ENCODE data around the gene C1QTNF9B.

Gene C1QTNF9B

GRCh38 chr13:23921451-23921888 lies 24.2 kb upstream of the C1QTNF9B start:
- TF ChIP-seq POLR2AphosphoS5 (IDR thresholded peaks at IDR 0.05; ENCODE audit: low read depth, low read length) (no peak), TAF1 (IDR thresholded peaks at IDR 0.05; ENCODE audit: borderline replicate concordance, insufficient read depth, low read length) (no peak), FOXP2 (optimal IDR thresholded peaks at IDR 0.05; ENCODE audit: borderline replicate concordance, extremely low read depth, extremely low read length, insufficient read depth) (no peak), SIN3A (IDR thresholded peaks at IDR 0.05; ENCODE audit: borderline replicate concordance, insufficient read depth, low read length) (no peak), REST (IDR thresholded peaks at IDR 0.05; ENCODE audit: insufficient read depth in 1 of 2, low read depth in 2 of 2, low read length in 2 of 2) (no peak)

GRCh38 chr13:23919006-23919405 lies 21.7 kb upstream of the C1QTNF9B start:
- TF ChIP-seq TAF1 (IDR thresholded peaks at IDR 0.05; ENCODE audit: borderline replicate concordance, insufficient read depth, low read length) (no peak), REST (IDR thresholded peaks at IDR 0.05; ENCODE audit: insufficient read depth in 1 of 2, low read depth in 2 of 2, low read length in 2 of 2) (no peak)

- TF ChIP-seq POLR2AphosphoS5 (IDR thresholded peaks at IDR 0.05; ENCODE audit: low read depth, low read length) (no peak), REST (IDR thresholded peaks at IDR 0.05; ENCODE audit: insufficient read depth in 1 of 2, low read depth in 2 of 2, low read length in 2 of 2) (no peak), FOXP2 (optimal IDR thresholded peaks at IDR 0.05; ENCODE audit: borderline replicate concordance, extremely low read depth, extremely low read length, insufficient read depth) (no peak), TAF1 (IDR thresholded peaks at IDR 0.05; ENCODE audit: borderline replicate concordance, insufficient read depth, low read length) (no peak), SIN3A (IDR thresholded peaks at IDR 0.05; ENCODE audit: borderline replicate concordance, insufficient read depth, low read length) (no peak)
Observed at GRCh38 chr13:23918208-23918607, 20.9 kb upstream of the C1QTNF9B start.

GRCh38 chr13:23915308-23915707 lies 18.0 kb upstream of the C1QTNF9B start:
- TF ChIP-seq SIN3A (IDR thresholded peaks at IDR 0.05; ENCODE audit: borderline replicate concordance, insufficient read depth, low read length) (no peak), TAF1 (IDR thresholded peaks at IDR 0.05; ENCODE audit: borderline replicate concordance, insufficient read depth, low read length) (no peak), FOXP2 (optimal IDR thresholded peaks at IDR 0.05; ENCODE audit: borderline replicate concordance, extremely low read depth, extremely low read length, insufficient read depth) (no peak), REST (IDR thresholded peaks at IDR 0.05; ENCODE audit: insufficient read depth in 1 of 2, low read depth in 2 of 2, low read length in 2 of 2) (no peak), POLR2AphosphoS5 (IDR thresholded peaks at IDR 0.05; ENCODE audit: low read depth, low read length) (no peak)

- TF ChIP-seq TAF1 (IDR thresholded peaks at IDR 0.05; ENCODE audit: borderline replicate concordance, insufficient read depth, low read length): no peak
- no peak for TF ChIP-seq FOXP2 (optimal IDR thresholded peaks at IDR 0.05; ENCODE audit: borderline replicate concordance, extremely low read depth, extremely low read length, insufficient read depth)
- no peak for TF ChIP-seq REST (IDR thresholded peaks at IDR 0.05; ENCODE audit: insufficient read depth in 1 of 2, low read depth in 2 of 2, low read length in 2 of 2)
- no peak for TF ChIP-seq SIN3A (IDR thresholded peaks at IDR 0.05; ENCODE audit: borderline replicate concordance, insufficient read depth, low read length)
- no peak for TF ChIP-seq POLR2AphosphoS5 (IDR thresholded peaks at IDR 0.05; ENCODE audit: low read depth, low read length)
Observed at GRCh38 chr13:23912469-23912868, 15.2 kb upstream of the C1QTNF9B start.

Measured in PFSK-1 (cell line).